ENCODE measurements around the gene MEF2C.
A peak's percentile ranks its signal among the peaks of the same experiment; 100 is the strongest.
"Not testable (repeated sequence)": the region's sequence is repeated elsewhere in the genome, so short reads cannot be mapped to it uniquely, and the experiment has no call there.

MEF2C gene

GRCh38 chr5:88883059-88883835, at the start of gene MEF2C:
TSS of gene MEF2C (minus strand) at chr5:88883184. CDS start at chr5:88823788, 59,396 bp downstream.
- peak; percentile 76 for DNase-seq

DNA sequence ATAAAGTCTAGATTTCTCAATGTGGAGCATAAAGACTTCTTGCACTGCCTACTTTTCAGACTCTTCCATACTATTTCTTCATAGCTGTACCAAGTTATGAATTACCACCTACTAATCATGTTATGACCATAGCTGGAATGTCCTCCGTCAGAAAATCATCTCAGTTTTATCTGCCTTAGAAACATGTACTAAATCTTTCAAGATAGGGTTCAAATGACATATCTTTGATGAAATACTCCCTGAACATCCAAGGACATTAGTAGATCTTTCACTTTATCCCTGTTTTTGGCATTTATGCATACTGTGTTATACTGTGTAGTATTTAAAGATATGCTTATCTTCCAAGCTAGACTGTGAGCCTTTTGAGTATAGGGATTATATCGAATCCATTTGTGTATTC, 49.6 kb upstream of the MEF2C start:
- DNase-seq, result no peak

DNA sequence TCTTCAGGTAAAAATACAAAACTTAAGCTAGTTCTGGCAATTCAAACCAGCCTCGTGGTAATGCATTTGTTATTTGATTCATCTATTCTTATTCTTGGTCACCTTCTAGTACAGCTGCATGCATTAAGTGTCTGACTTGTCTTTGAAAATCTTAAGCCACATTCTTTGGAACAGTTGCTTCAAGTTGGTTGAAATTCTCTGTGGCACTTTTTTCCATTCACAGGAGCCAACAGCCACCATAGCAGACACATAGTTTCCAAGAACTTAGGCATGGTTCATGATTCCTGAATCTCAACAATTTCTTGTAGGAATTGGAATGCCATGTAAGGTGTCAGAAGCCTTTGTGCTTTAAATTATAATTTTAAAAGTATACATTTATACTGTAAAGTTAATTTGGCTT, 47.4 kb upstream of the MEF2C start:
- no peak for DNase-seq

DNA sequence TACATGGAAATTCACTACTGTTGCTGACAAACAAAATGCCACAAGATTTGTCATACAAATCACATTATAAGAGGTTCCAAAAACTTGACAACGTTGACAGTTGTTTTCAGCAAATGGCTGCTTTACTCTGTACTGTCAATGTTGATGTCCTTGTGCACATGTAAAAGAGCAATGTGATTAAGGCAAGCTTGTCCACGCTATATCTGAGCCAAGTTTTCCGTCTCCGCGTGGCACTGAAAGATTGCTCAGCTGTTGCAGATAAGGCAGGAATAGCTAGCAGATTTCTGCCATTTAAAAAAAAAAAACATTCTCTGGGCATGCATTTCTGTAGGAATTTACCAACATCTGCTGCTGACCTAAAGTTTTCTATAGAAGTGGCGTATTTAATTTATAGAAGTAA, 46.4 kb upstream of the MEF2C start:
- no peak for DNase-seq

- no peak for DNase-seq
Measured at GRCh38 chr5:88926774-88927173, 43.8 kb upstream of the MEF2C start.

- no peak for DNase-seq
Measured at GRCh38 chr5:88925692-88926490, 42.9 kb upstream of the MEF2C start.

DNA sequence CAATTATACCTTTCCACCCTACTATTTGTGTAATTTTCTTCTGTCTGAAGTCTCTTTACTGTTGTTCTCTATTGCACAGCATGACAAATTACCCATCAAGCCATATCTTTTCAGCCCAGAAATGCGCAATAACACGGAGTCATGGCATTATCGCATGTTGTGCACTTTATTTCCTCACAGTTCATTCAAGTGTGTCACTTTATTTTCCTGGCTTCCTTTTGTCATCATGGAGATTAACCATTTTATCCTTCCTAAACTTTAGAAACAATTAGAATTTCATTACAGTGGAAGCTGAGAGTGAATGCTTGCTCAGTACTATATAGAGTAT, 41.3 kb upstream of the MEF2C start:
- no peak for DNase-seq

DNA sequence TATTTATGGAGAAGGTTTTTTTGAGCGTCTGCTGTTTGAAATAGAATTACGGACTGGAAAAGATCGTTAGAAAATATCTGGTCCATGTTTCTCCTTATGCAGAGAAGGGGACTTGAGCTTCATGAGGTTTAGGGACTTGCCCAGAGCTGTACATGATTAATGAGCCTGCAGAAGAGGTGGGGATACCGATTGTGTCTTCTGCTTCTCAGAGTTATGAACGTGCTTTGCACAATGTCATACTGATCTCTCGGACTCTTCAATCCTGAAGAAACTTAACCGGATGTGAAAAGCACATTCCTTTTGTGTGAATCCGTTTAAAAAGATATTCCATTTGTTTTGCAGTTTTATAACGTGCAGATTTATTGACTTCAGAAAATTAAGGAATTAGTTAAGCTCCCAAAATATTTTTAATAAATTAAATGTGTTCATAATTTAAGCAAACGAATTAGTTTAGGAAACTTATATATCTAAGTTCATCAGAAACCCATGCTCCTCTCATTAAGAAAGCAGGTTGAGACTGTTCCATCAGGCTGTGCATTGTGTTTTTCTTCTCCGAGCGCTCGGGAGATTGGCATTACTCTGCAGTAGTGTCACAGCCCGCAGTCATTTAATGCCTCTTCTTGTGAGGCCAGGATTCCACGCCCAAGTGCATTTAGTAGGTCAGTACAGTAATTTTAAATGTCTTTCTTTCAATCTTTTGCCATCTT, 40.8 kb upstream of the MEF2C start:
- no peak for DNase-seq

GRCh38 chr5:88912743-88913142, 29.8 kb upstream of the MEF2C start:
- DNase-seq, result not testable (repeated sequence)

- not testable (repeated sequence) for DNase-seq
Measured at GRCh38 chr5:88911059-88911572, 28.1 kb upstream of the MEF2C start.

- not testable (repeated sequence) for DNase-seq
Measured at GRCh38 chr5:88904478-88904877, 21.5 kb upstream of the MEF2C start.

- DNase-seq, result not testable (repeated sequence)
Measured at GRCh38 chr5:88903966-88904365, 21.0 kb upstream of the MEF2C start.

DNA sequence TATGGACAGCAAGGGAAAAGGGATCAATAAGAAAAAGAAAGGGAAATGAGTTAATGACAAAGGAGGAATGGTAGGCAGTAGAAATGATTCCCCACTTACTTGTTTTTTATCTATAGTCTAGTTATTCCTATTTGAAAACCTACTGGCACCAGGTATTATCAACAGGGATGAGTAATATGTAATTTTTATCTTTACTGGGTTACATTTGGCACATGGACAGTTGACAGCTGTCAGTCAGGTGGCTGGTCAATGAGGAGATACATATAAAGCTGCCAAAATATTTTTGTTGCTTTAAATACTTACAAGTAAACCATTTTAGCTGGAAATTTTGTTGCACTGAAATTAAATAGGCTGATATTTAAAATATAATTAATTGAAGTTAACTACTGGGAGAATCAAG, 18.1 kb upstream of the MEF2C start:
- not testable (repeated sequence) for DNase-seq

DNA sequence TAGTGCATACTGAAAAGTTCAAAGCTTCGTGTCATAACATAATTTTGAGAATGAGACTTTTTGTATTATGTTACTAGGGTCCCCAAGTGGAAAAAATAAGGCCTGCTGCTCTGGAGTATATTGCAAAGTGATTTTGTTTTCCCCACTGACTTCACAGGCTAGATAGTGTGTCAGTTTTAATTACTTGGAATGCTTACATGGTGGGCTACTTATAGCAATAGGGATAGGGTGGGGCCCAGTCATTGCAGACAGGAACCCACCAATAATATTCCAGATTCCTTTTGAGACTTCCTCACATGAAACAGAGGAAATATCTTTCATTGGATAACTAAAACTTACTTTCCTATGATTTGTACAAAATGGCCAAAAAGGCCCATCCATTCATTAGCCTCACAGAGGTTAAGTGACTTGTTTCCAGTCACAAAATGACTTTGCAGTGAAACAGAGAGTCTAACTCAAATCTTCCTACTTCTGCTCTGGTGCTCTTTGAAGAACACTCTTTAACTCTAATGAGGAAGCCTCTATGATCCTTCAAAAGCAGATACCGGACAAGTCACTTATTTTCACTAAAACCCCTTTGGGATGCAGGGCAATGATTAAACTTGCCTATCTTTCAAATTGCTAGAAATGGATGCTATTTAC, 16.2 kb upstream of the MEF2C start:
- DNase-seq, result no peak

GRCh38 chr5:88897748-88898147, 14.8 kb upstream of the MEF2C start:
- no peak for DNase-seq

DNA sequence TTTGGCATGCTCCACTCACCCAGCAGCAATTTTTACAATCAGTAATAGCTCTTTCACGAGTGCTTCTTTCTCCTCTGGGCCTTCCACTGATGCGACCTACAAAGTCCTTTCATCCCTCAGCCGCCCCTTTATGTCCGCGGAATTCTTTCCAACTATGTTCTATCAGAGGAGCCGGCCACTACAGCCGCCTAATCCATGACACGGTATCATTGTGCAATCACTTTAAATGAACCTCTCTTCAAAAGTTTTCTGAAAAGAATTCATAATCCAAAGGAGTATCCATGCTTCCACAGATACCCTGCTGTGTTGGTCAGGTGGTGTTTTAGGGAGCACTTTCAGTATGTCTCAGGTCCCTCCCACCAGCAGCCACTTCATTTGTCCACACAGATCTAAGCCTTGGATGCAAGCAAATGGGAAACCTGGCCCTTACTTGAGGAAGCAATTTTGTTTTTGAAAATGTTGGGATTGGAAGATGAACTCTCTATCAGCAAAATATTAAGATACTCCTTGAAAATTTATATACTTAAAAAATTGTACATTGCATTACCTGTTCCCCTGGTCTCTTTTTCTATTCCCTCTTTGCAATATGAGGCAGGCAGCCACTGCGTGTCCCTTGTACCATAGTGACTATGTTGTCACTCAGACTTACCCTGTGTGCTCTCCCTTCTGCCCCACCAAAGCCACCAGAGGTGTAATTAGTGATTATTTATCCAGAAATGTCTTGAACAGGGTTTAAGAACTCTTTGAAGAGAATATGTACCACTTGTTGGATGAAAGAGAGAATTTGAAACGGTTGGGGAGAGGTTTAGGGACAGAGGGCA, 12.9 kb upstream of the MEF2C start:
- no peak for DNase-seq

GRCh38 chr5:88892669-88893068, 9.7 kb upstream of the MEF2C start:
- DNase-seq, result no peak

DNA sequence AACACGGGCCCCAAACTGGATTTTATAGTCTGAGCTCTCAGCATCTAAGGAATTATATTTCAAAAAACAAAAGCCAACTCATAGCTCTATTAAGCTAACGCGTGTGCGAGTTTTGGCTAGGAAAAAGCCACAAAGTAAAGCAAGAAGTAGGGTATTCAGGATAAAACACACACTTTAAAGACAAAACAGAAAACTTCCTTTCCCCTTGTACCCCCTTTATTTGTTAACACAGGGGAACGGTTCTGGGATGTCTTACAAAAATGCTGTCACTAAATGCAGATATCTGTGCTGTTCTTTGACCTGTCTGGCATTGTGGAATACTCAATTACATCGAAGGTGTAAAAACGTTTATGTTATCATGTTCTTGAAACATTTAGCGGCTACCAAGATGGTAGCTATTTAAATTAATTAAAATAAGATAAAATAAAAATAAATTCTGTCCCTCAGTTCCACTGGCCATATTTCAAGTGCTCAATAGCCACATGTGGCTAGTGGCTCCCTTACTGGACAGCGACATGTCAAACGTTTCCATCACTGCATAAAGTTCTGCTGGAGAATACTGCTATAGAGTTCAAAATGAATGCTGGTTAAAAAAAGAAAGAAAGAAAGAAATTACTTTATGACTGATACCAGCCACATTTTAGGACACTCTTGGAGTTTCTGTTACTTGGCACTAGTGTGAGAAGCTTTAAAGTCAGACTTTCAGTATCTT, 7.2 kb upstream of the MEF2C start:
- no peak for DNase-seq

DNA sequence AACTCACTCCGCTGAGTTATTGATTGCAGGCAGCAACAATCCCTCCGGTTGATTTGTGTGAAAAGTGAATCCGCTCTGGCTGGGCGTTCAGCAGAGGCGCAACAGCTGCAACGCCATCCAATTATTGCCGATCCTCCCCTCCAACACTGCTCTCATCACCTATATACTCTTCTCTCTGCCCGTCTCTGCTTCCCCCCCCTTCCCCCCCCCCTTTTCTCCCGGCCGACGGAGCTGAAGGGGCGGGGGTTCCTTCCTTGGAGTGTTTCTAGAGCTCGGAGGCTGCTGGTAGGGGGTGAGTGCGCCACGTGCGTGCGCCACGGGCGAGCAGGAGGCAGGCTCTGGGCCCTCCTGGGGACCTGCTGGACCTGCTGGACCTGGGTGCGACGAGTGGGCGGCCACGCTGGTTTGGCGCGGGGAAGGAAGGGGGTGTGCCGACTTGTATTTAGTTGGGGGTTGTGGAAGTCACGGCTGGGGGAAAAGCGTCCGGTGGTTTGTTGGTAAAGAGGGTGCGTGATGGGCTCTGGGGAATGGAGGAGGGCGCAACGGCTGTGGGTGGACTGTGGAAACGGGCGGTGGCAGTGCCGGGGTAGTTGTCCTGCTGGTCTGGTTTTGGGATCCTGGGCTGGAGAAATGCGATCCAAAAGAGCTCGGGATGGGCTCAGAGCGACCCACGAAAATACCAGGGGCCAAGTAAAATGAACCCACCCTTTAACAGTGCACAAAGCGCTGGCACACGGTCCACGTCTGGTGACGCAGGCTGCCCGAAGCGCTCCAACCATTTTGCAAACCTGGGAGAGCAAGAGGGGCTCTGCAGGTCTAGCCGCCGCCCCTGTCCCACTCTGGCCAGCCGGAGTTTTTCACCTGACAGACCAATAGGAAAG, 6.4 kb upstream of the MEF2C start:
- DNase-seq, result no peak

- DNase-seq, result no peak
Measured at GRCh38 chr5:88888848-88889188, 5.8 kb upstream of the MEF2C start.

DNA sequence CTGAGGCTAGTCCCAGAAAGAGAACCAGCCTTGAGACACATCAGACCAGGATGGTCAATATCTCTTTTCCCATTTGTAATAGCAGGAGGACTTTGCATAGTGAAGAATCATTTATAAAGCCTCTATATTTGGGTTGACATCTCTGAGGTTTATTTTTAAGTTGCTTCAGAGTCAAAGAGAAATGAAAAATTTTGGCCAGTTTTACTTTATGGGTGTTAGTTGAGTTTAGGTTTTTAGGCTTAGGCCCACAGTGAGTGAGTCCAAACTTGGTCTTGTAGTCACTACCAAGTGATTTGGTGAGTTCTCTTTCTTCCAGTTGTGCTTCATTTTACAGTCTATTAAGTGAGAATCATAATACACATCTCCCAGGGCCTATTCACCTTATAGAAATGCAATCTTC, 5.3 kb upstream of the MEF2C start:
- no peak for DNase-seq
